Pancreas (tissue), 10 donors: ENCODE measurements around the gene C2. TPM values are rescaled to one million over a fixed set of nuclear protein-coding genes. Genes with fewer than 3 reads are reported as not detected.
"Not testable (repeated sequence)": the region's sequence is repeated elsewhere in the genome, so short reads cannot be mapped to it uniquely, and the experiment has no call there.

ENCODE experiments used
- ATAC-seq, 4 donors: fragments of 200-7000 bp; cut with Tn5 transposase; one replicate each; pipeline versions ENCODE4 v1.8.0 to v1.9.1; 2020; ENCODE audit warnings: mild to moderate bottlenecking in 4 of 4, moderate library complexity in 4 of 4
- DNase-seq, 6 donors: peaks; one replicate each; pipeline ENCODE4 v3.0.0-alpha.2; 2020
- FAIRE-seq: peaks from 2 replicates; lab custom pipeline; 2012; peaks lifted over from hg19 to GRCh38; lab: Jason Lieb, UNC
- H3K27ac ChIP-seq, 4 donors: fragments of 200-600 bp; sonication (generic); 1 replicate in 3 of 4; 2 replicates in 1 of 4; pipeline versions ENCODE4 v1.5.0 to v1.8.0; 2020
- H3K27me3 ChIP-seq, 4 donors: fragments of 200-600 bp; one replicate each; pipeline ENCODE4 v1.8.0; 2021
- H3K36me3 ChIP-seq, 3 donors: fragments of 200-600 bp; sonication (generic) in 1 of 3; one replicate each; pipeline versions ENCODE4 v1.5.0 to v1.8.0; 2020 to 2021
- H3K4me1 ChIP-seq, 3 donors: fragments of 200-600 bp; one replicate each; pipeline ENCODE4 v1.8.0; 2021
- H3K4me3 ChIP-seq, 4 donors: fragments of 200-600 bp; sonication (generic) in 2 of 4; one replicate each; pipeline versions ENCODE4 v1.5.0 to v1.8.0; 2020 to 2021
- H3K9me3 ChIP-seq, 4 donors: fragments of 200-600 bp; one replicate each; pipeline ENCODE4 v1.8.0; 2021
- CTCF ChIP-seq, 4 donors: fragments of 200-600 bp; sonication (generic) in 3 of 4; IDR thresholded peaks; one replicate each; pipeline versions ENCODE4 v1.5.0 to v1.8.0; 2021; ENCODE audit warnings: antibody characterized with exemption in 4 of 4
- WGBS, 2 donors: extraction: QIAGEN DNeasy Blood & Tissue Kit; methylation state at CpG; one replicate each; pipeline ENCODE4 v1.1.7; 2013; 5-methylcytosine and 5-hydroxymethylcytosine counted together
- intact Hi-C, 3 donors: fragments of 100-400 bp; cut with DNase I; formaldehyde crosslinking; loops; one replicate each; pipeline versions ENCODE4 v1.11.1 to v1.14.2; 2022
- polyA plus RNA-seq, 2 donors: library from polyadenylated mRNA; stranded (reverse); fragments of 200-250 nt; gene quantifications; one replicate each; pipeline ENCODE4 v1.2.3, GENCODE V29; 2013
- total RNA-seq, 6 donors: library from RNA; stranded (reverse); fragmentation: NEBNext Ultra II Directional in 4 of 6; extraction: Animal tissue kit (Norgen Biotek cat#: 25700) in 4 of 6; gene quantifications; one replicate each; pipeline versions ENCODE4 v1.2.1 to v1.2.4, GENCODE V29; 2021 to 2023
- donor health status: healthy with polysubstance abuse.
- donor health status: DM: no; HTN: no; CAD: no; lungs with moderate emphysema.
- donor health status: DM: no; HTN: no; CAD: no.
- donor health status: control.
- donor health status: control.
- donor health status: Bipolar disorder and iron deficiency.
- donor health status: DM: yes; HTN: yes; CAD: no.
- donor health status: DM: no; HTN: no; CAD: no.
- donor health status: DM: no; HTN: no; CAD: no.
- donor health status: DM: yes; HTN: yes; CAD: no.

C2 gene
- total and polyA plus RNA-seq, 8 donors, result 0.63 to 14.0 (median 2.2) TPM

GRCh38 chr6:31971993-31972708, 44.6 kb downstream of the C2 start, which contains the start of gene DXO:
TSS of gene DXO (minus strand) at chr6:31972138. CDS start at chr6:31971675, 463 bp downstream.
- WGBS, 2 donors, result 0% methylated on average over 62 of the region's 62 CpGs
- no peaks in the 10 kb centered on the region for H3K27me3 ChIP-seq
- H3K27ac ChIP-seq, result peak within 1 kb of the TSS; percentile 86 to 97 (median 96)
- peak within 1 kb of the TSS; percentile 66 to 89 (median 84) for H3K4me3 ChIP-seq
- peaks cover 0 to 9% (median 5%) of the 10 kb centered on the region in 3 donors for H3K4me1 ChIP-seq
- peaks cover 0 to 12% (median 0%) of the 10 kb centered on the region in 3 donors for H3K36me3 ChIP-seq
- no peaks in the 10 kb centered on the region for H3K9me3 ChIP-seq
- FAIRE-seq (no peak), ATAC-seq (peak; percentile 91 to 96 (median 92)), DNase-seq (peak; percentile 90 to 96 (median 94))
- no peak for TF ChIP-seq CTCF (IDR thresholded peaks at IDR 0.05)
- intact Hi-C loops, result no loop called here

DNA sequence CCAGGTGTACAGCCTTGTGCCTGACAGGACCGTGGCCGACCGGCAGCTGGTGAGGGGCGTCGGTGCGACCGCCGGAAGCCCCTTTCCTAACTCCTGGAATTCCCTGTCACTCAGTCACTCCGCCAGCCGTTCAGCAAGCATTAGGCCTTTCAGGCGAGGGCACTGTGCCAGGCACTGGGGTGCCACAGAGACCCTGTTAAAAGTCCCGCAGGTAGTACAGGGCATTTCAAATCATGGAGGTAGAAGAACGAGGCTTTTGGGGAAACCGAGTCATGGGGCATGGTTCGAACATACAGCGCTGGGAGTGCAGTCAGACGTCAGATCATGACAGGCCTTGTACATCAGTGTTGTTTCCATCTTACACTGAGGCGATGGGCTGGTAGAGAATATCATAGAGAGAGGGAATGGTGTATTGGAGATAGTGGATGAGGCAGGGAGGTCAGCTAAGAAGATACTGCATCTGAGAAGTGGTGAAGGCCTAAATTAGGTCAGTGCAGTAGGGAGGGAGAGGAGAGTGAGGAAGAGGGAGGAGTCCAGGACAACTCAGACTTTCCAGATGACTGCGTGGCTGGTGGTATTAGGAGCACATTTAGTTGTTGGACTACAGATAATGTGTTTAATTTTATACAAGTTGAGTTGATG, 45.3 kb downstream of the C2 start:
- no peak for DNase-seq
- no peak for TF ChIP-seq CTCF (IDR thresholded peaks at IDR 0.05)
- FAIRE-seq, result no peak
- H3K36me3 ChIP-seq, result peaks cover 0 to 11% (median 0%) of the 10 kb centered on the region in 3 donors
- H3K27ac ChIP-seq, result peak overlapping the region; percentile 86 to 97 (median 96)
- intact Hi-C loops, result no loop called here
- ATAC-seq, result no peak
- no peaks in the 10 kb centered on the region for H3K9me3 ChIP-seq
- 6 to 7% methylated on average over 19 of the region's 19 CpGs for WGBS, 2 donors
- peak overlapping the region; percentile 66 to 89 (median 84) for H3K4me3 ChIP-seq
- H3K27me3 ChIP-seq, result no peaks in the 10 kb centered on the region
- peaks cover 0 to 9% (median 5%) of the 10 kb centered on the region in 3 donors for H3K4me1 ChIP-seq

- H3K9me3 ChIP-seq, FAIRE-seq, H3K4me1 ChIP-seq, H3K27me3 ChIP-seq, H3K36me3 ChIP-seq, H3K4me3 ChIP-seq, ATAC-seq, H3K27ac ChIP-seq, intact Hi-C loops: not testable (repeated sequence)
- 94 to 97% methylated on average over 17 to 30 of the region's 30 CpGs for WGBS, 2 donors
- peak in 4 of 6 donors; percentile 3 to 81 (median 31) for DNase-seq
These were observed 48.5 kb downstream of the C2 start for GRCh38 chr6:31976065-31976464.

GRCh38 chr6:31977816-31978431, 50.4 kb downstream of the C2 start:
- Histone ChIP-seq H3K27me3 (no peaks in the 10 kb centered on the region), H3K36me3 (peaks cover 0 to 6% (median 0%) of the 10 kb centered on the region in 3 donors), H3K4me3 (no peak overlapping the region), H3K4me1 (peaks cover 0 to 6% (median 5%) of the 10 kb centered on the region in 3 donors), H3K9me3 (no peaks in the 10 kb centered on the region), H3K27ac (no peak overlapping the region)
- intact Hi-C loops, result no loop called here
- FAIRE-seq (no peak), DNase-seq (peak in 1 of 6 donors; percentile 12), ATAC-seq (no peak)
- WGBS, 2 donors, result 97% methylated on average over 12 of the region's 12 CpGs
- no peak for TF ChIP-seq CTCF (IDR thresholded peaks at IDR 0.05)

DNA sequence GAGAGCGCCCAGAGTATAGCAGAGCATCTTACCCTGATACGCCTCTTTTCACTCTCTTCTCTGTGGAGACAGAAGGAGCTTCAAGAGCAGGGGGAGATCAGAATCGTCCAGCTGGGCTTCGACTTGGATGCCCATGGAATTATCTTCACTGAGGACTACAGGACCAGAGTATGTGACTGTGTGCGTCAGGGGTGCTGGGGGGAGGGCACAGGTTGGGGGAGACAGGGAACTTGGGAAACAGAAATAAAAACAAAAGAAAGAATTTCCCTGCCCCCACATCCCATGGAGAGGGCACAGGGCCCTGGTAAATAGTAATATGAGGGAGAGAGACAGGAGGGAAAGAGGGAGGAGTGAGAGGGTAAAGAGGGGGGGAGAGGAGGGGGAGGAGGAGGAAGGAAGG, 51.3 kb downstream of the C2 start:
- H3K27ac ChIP-seq, result no peak overlapping the region
- intact Hi-C loops, result no loop called here
- H3K36me3 ChIP-seq, result peaks cover 0 to 6% (median 0%) of the 10 kb centered on the region in 3 donors
- DNase-seq (peak in 1 of 6 donors; percentile 4), ATAC-seq (no peak), FAIRE-seq (no peak)
- H3K27me3 ChIP-seq, result no peaks in the 10 kb centered on the region
- H3K4me1 ChIP-seq, result no peaks in the 10 kb centered on the region
- WGBS, 2 donors, result 78 to 88% methylated on average over 5 of the region's 5 CpGs
- no peaks in the 10 kb centered on the region for H3K9me3 ChIP-seq
- TF ChIP-seq CTCF (IDR thresholded peaks at IDR 0.05), result no peak
- H3K4me3 ChIP-seq, result no peak overlapping the region
